ENCODE results near the gene CARD10. TPM values are rescaled to one million over a fixed set of nuclear protein-coding genes. Genes with fewer than 3 reads are reported as not detected.

CARD10 gene
- total RNA-seq, 4 donors from 2014 or later: 4.0 to 14.0 (median 9.9) TPM

GRCh38 chr22:37500745-37501609 lies 18.2 kb downstream of the CARD10 start:
- peak overlapping the region in 3 of 4 donors; percentile 28 to 47 (median 43) for H3K27ac ChIP-seq
- peak; percentile 39 for ATAC-seq
- peaks cover 74% of the 10 kb centered on the region for H3K27me3 ChIP-seq
- peaks cover 0 to 42% (median 0%) of the 10 kb centered on the region in 3 donors for H3K4me1 ChIP-seq
- TF ChIP-seq CTCF (IDR thresholded peaks at IDR 0.05) (no peak), POLR2A (IDR thresholded peaks at IDR 0.05) (no peak), POLR2AphosphoS5 (IDR thresholded peaks at IDR 0.05) (no peak), EP300 (IDR thresholded peaks at IDR 0.05) (no peak)
- no peak overlapping the region for H3K4me3 ChIP-seq
- 25 to 61% methylated on average over 5 to 9 of the region's 24 CpGs for WGBS, 2 donors (ENCODE audit: low coverage in 1 of 2)
- no peaks in the 10 kb centered on the region for H3K9me3 ChIP-seq
- H3K36me3 ChIP-seq: peaks cover 0 to 16% of the 10 kb centered on the region in 2 donors

- TF ChIP-seq EP300 (IDR thresholded peaks at IDR 0.05): no peak
- no peak for TF ChIP-seq POLR2A (IDR thresholded peaks at IDR 0.05)
- no peak for TF ChIP-seq POLR2AphosphoS5 (IDR thresholded peaks at IDR 0.05)
- TF ChIP-seq CTCF (IDR thresholded peaks at IDR 0.05): no peak
- Histone ChIP-seq H3K4me3 (no peak overlapping the region), H3K27ac (peak overlapping the region in 2 of 4 donors; percentile 8 to 24), H3K9me3 (no peaks in the 10 kb centered on the region), H3K4me1 (peaks cover 0 to 42% (median 0%) of the 10 kb centered on the region in 3 donors), H3K27me3 (peaks cover 78% of the 10 kb centered on the region), H3K36me3 (peaks cover 0 to 18% of the 10 kb centered on the region in 2 donors)
- WGBS, 2 donors (ENCODE audit: low coverage in 1 of 2): 83 to 96% methylated on average over 2 to 5 of the region's 13 CpGs
- ATAC-seq: no peak
Observed at GRCh38 chr22:37499789-37500540, 19.2 kb downstream of the CARD10 start.

GRCh38 chr22:37499027-37499707 lies 20.0 kb downstream of the CARD10 start:
- no peak overlapping the region for H3K27ac ChIP-seq
- TF ChIP-seq EP300 (IDR thresholded peaks at IDR 0.05) (no peak), POLR2A (IDR thresholded peaks at IDR 0.05) (no peak), POLR2AphosphoS5 (IDR thresholded peaks at IDR 0.05) (no peak), CTCF (IDR thresholded peaks at IDR 0.05) (no peak)
- no peaks in the 10 kb centered on the region for H3K9me3 ChIP-seq
- H3K36me3 ChIP-seq: peaks cover 0 to 18% of the 10 kb centered on the region in 2 donors
- peaks cover 80% of the 10 kb centered on the region for H3K27me3 ChIP-seq
- peaks cover 0 to 37% (median 0%) of the 10 kb centered on the region in 3 donors for H3K4me1 ChIP-seq
- 93% methylated on average over 5 of the region's 12 CpGs; no CpG with 5 or more reads in 1 of the 2 donors for WGBS, 2 donors (ENCODE audit: low coverage in 1 of 2)
- no peak for ATAC-seq
- H3K4me3 ChIP-seq: no peak overlapping the region

- Histone ChIP-seq H3K36me3 (peaks cover 0 to 23% of the 10 kb centered on the region in 2 donors), H3K4me1 (peaks cover 0 to 34% (median 0%) of the 10 kb centered on the region in 3 donors), H3K9me3 (no peaks in the 10 kb centered on the region), H3K27me3 (peaks cover 88% of the 10 kb centered on the region), H3K4me3 (no peak overlapping the region), H3K27ac (no peak overlapping the region)
- TF ChIP-seq POLR2A (IDR thresholded peaks at IDR 0.05) (no peak), CTCF (IDR thresholded peaks at IDR 0.05) (peak in 1 of 4 experiments; percentile 34)
- 33 to 57% methylated on average over 1 to 5 of the region's 15 CpGs for WGBS, 2 donors (ENCODE audit: low coverage in 1 of 2)
- ATAC-seq: no peak
Observed at GRCh38 chr22:37498289-37498909, 20.8 kb downstream of the CARD10 start.
